ENCODE data around the gene TBC1D4.

The TBC1D4 gene

GRCh38 chr13:75446874-75447273 is 35.1 kb downstream of the TBC1D4 start:
- no peaks in the 10 kb centered on the region for H3K9me2 ChIP-seq (replicated peaks; ENCODE audit: low read depth, low read length)
- H3K79me2 ChIP-seq (ENCODE audit: insufficient read depth, low read length), result no peaks in the 10 kb centered on the region; the same call in 1 of the 2 replicates
- H3K4me3 ChIP-seq (ENCODE audit: low read length, poor library complexity, severe bottlenecking), result no peak overlapping the region
- H3K9ac ChIP-seq (ENCODE audit: low read depth, low read length, poor library complexity, severe bottlenecking), result no peak overlapping the region
- H3K27me3 ChIP-seq (ENCODE audit: insufficient read depth, low read length, poor library complexity, severe bottlenecking), result no peaks in the 10 kb centered on the region
- TF ChIP-seq EZH2phosphoT487 (IDR thresholded peaks at IDR 0.05; ENCODE audit: borderline replicate concordance) (no peak), CTCF (conservative IDR thresholded peaks at IDR 0.05; ENCODE audit: low read length) (no peak)
- no peak overlapping the region for H2AFZ ChIP-seq (ENCODE audit: low read length)
- no peaks in the 10 kb centered on the region for H3K4me1 ChIP-seq (ENCODE audit: insufficient read depth, low read length, poor library complexity, severe bottlenecking)
- no peaks in the 10 kb centered on the region for H4K20me1 ChIP-seq (ENCODE audit: insufficient read depth, low read length, poor library complexity, severe bottlenecking)
- H3K36me3 ChIP-seq (ENCODE audit: insufficient read depth, low read length), result no peaks in the 10 kb centered on the region
- no peaks in the 10 kb centered on the region for H3F3A ChIP-seq (ENCODE audit: low read depth)
- H3K4me2 ChIP-seq (ENCODE audit: low read depth, low read length, poor library complexity, severe bottlenecking), result no peak overlapping the region
- H3K9me3 ChIP-seq (ENCODE audit: insufficient read depth, low read depth, low read length), result no peaks in the 10 kb centered on the region

- Histone ChIP-seq H3K9ac (ENCODE audit: low read depth, low read length, poor library complexity, severe bottlenecking) (no peak overlapping the region), H3K4me2 (ENCODE audit: low read depth, low read length, poor library complexity, severe bottlenecking) (no peak overlapping the region), H3K36me3 (ENCODE audit: insufficient read depth, low read length) (no peaks in the 10 kb centered on the region), H3K9me3 (ENCODE audit: insufficient read depth, low read depth, low read length) (no peaks in the 10 kb centered on the region), H3F3A (ENCODE audit: low read depth) (no peaks in the 10 kb centered on the region), H3K4me1 (ENCODE audit: insufficient read depth, low read length, poor library complexity, severe bottlenecking) (no peaks in the 10 kb centered on the region), H3K9me2 (replicated peaks; ENCODE audit: low read depth, low read length) (no peaks in the 10 kb centered on the region), H3K4me3 (ENCODE audit: low read length, poor library complexity, severe bottlenecking) (no peak overlapping the region), H4K20me1 (ENCODE audit: insufficient read depth, low read length, poor library complexity, severe bottlenecking) (no peaks in the 10 kb centered on the region), H3K27me3 (ENCODE audit: insufficient read depth, low read length, poor library complexity, severe bottlenecking) (no peaks in the 10 kb centered on the region), H2AFZ (ENCODE audit: low read length) (no peak overlapping the region), H3K79me2 (ENCODE audit: insufficient read depth, low read length) (no peaks in the 10 kb centered on the region; the same call in 1 of the 2 replicates)
- TF ChIP-seq CTCF (conservative IDR thresholded peaks at IDR 0.05; ENCODE audit: low read length) (no peak), EZH2phosphoT487 (IDR thresholded peaks at IDR 0.05; ENCODE audit: borderline replicate concordance) (no peak)
Measured at GRCh38 chr13:75445717-75446499, 36.1 kb downstream of the TBC1D4 start.

- Histone ChIP-seq H3K79me2 (ENCODE audit: insufficient read depth, low read length) (no peaks in the 10 kb centered on the region; the same call in 1 of the 2 replicates), H3F3A (ENCODE audit: low read depth) (no peaks in the 10 kb centered on the region)
- no peak for TF ChIP-seq EZH2phosphoT487 (IDR thresholded peaks at IDR 0.05; ENCODE audit: borderline replicate concordance)
- no peak for TF ChIP-seq CTCF (conservative IDR thresholded peaks at IDR 0.05; ENCODE audit: low read length)
Measured at GRCh38 chr13:75444016-75444415, 38.0 kb downstream of the TBC1D4 start.

More at GRCh38 chr13:75444016-75444415, 38.0 kb downstream of the TBC1D4 start:
- Histone ChIP-seq H3K36me3 (ENCODE audit: insufficient read depth, low read length) (no peaks in the 10 kb centered on the region), H3K4me3 (ENCODE audit: low read length, poor library complexity, severe bottlenecking) (no peak overlapping the region), H4K20me1 (ENCODE audit: insufficient read depth, low read length, poor library complexity, severe bottlenecking) (no peaks in the 10 kb centered on the region), H3K9me2 (replicated peaks; ENCODE audit: low read depth, low read length) (no peaks in the 10 kb centered on the region), H3K27me3 (ENCODE audit: insufficient read depth, low read length, poor library complexity, severe bottlenecking) (no peaks in the 10 kb centered on the region), H3K4me2 (ENCODE audit: low read depth, low read length, poor library complexity, severe bottlenecking) (no peak overlapping the region), H2AFZ (ENCODE audit: low read length) (no peak overlapping the region), H3K9me3 (ENCODE audit: insufficient read depth, low read depth, low read length) (no peaks in the 10 kb centered on the region), H3K4me1 (ENCODE audit: insufficient read depth, low read length, poor library complexity, severe bottlenecking) (peaks cover 5% of the 10 kb centered on the region), H3K9ac (ENCODE audit: low read depth, low read length, poor library complexity, severe bottlenecking) (no peak overlapping the region)
